Progenitor cell of endocrine pancreas (in vitro differentiated cells): ENCODE results near the gene ZNF385B. TPM values are rescaled to one million over a fixed set of nuclear protein-coding genes. Genes with fewer than 3 reads are reported as not detected.

ENCODE experiments used
- DNase-seq: peaks from one replicate; pipeline ENCODE4 v3.0.0; 2021; ENCODE audit warnings: low spot score; ENCODE audit not compliant: unreplicated experiment
- H3K27ac Mint-ChIP-seq: 2 replicates; pipeline ENCODE4 v1.8.0; 2021; ENCODE audit warnings: mild to moderate bottlenecking, moderate library complexity, mixed read lengths
- H3K27me3 Mint-ChIP-seq: 2 replicates; pipeline ENCODE4 v1.8.0; 2021; ENCODE audit warnings: mixed read lengths
- H3K36me3 Mint-ChIP-seq: 2 replicates; pipeline ENCODE4 v1.8.0; 2022; ENCODE audit warnings: mixed read lengths; ENCODE audit not compliant: insufficient read depth
- H3K4me1 Mint-ChIP-seq: 2 replicates; pipeline ENCODE4 v1.8.0; 2021; ENCODE audit warnings: low read depth, mixed read lengths
- H3K4me3 Mint-ChIP-seq: 2 replicates; pipeline ENCODE4 v1.8.0; 2021; ENCODE audit warnings: low read depth, mild to moderate bottlenecking, moderate library complexity, mixed read lengths
- H3K9me3 Mint-ChIP-seq: 2 replicates; pipeline ENCODE4 v1.8.0; 2021; ENCODE audit warnings: low read depth, mixed read lengths
- total RNA-seq: library from RNA; stranded (reverse); gene quantifications from 2 replicates; pipeline ENCODE4 v1.2.1, GENCODE V29; 2021
- TF ChIP-seq, protein P1 (sequence below): fragments of 200-600 bp; sonication (generic); IDR thresholded peaks from one replicate; pipeline ENCODE4 v1.5.0; 2021; ENCODE audit warnings: antibody characterized with exemption, mild to moderate bottlenecking; ENCODE audit not compliant: unreplicated experiment

ZNF385B gene
- total RNA-seq, 1 donor from 2014 or later = 4.9 TPM

DNA sequence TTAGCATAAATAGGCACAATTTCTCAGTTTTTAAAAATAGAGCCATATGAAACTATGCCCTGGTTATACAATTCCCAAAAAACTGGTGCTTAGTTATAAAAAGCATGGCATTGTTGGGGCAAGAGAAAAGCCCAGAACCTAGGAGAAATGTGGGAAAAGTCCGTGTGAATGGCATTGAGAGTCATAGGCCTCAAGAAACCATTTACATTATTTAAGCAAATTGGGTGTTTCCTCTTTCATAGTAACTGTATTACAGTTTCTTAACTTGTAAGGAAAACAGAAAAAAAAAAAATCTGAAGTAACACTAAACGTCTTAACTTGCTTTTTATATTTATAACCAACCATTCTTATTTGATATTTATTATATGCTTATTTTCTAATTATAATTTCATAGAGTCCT lies 425.8 kb downstream of the ZNF385B start:
- Mint-ChIP-seq H3K4me3 (no peak overlapping the region), H3K9me3 (no peaks in the 10 kb centered on the region), H3K4me1 (no peaks in the 10 kb centered on the region), H3K27ac (no peak overlapping the region), H3K36me3 (no peaks in the 10 kb centered on the region), H3K27me3 (no peaks in the 10 kb centered on the region)
- DNase-seq = no peak
- TF ChIP-seq, protein P1, sequence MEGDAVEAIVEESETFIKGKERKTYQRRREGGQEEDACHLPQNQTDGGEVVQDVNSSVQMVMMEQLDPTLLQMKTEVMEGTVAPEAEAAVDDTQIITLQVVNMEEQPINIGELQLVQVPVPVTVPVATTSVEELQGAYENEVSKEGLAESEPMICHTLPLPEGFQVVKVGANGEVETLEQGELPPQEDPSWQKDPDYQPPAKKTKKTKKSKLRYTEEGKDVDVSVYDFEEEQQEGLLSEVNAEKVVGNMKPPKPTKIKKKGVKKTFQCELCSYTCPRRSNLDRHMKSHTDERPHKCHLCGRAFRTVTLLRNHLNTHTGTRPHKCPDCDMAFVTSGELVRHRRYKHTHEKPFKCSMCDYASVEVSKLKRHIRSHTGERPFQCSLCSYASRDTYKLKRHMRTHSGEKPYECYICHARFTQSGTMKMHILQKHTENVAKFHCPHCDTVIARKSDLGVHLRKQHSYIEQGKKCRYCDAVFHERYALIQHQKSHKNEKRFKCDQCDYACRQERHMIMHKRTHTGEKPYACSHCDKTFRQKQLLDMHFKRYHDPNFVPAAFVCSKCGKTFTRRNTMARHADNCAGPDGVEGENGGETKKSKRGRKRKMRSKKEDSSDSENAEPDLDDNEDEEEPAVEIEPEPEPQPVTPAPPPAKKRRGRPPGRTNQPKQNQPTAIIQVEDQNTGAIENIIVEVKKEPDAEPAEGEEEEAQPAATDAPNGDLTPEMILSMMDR = no peak

DNA sequence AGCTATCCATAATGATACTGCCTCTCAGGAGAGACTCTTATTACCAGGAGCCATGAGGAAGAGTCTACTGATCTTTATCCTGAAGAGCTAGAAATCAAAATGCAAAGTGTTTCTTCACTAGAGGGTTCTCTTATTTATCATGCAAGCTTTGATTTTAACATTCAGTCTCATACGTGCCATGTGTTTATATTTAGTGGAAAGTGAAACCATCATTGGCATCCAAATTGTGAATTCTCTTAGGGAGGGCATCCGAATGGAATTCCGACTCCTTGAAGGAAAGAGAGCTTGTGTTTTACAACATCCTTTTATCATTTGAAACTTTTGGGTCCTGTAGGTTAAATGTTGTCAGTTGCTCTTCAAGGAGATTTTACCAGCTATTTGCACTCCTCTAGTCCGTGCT lies 426.4 kb downstream of the ZNF385B start:
- H3K27ac Mint-ChIP-seq = no peak overlapping the region
- H3K27me3 Mint-ChIP-seq = no peaks in the 10 kb centered on the region
- no peaks in the 10 kb centered on the region for H3K9me3 Mint-ChIP-seq
- H3K4me3 Mint-ChIP-seq = no peak overlapping the region
- TF ChIP-seq, protein P1 = no peak
- H3K36me3 Mint-ChIP-seq = no peaks in the 10 kb centered on the region
- H3K4me1 Mint-ChIP-seq = no peaks in the 10 kb centered on the region
- no peak for DNase-seq

DNA sequence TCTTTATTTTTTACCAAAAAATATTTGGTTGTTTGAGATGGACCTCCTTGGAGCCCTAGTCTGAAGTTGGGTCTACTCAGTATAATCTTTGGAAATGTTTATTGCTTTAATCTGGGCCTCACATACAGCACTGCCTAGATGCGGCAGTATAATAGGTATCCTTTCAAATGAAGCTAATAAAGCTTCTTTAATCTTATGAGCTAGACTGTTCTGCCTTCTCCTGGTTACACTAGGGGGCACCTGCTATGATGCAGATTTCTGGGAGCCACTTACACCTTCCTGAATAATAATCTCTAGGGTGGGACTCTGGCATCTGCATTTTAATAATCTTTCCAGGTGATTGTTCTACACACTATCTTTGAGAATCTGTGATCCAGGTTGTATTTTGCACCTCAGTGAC lies 427.1 kb downstream of the ZNF385B start:
- TF ChIP-seq, protein P1 = no peak
- peaks cover 4% of the 10 kb centered on the region for H3K27me3 Mint-ChIP-seq
- H3K9me3 Mint-ChIP-seq = no peaks in the 10 kb centered on the region
- H3K4me1 Mint-ChIP-seq = no peaks in the 10 kb centered on the region
- H3K36me3 Mint-ChIP-seq = no peaks in the 10 kb centered on the region
- H3K27ac Mint-ChIP-seq = no peak overlapping the region
- H3K4me3 Mint-ChIP-seq = no peak overlapping the region
- no peak for DNase-seq

DNA sequence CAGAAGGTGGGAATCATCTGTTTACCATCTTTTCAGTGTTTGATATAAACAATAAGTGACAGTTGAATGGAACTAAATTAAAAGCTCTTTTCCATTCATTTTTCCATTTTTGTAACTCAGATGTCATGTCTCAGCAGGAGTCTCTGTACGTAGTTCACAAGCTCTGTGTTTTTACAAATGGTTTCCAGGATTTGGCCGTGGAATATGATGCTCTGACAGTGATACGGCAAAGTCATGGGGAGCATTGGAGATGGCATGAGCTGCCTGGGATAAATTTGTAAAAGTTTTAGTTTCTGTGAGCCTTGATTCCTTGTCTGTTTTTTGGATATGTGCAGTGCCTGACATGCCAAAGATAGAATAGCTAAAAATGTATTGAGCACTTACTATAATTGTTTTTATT lies 428.7 kb downstream of the ZNF385B start:
- TF ChIP-seq, protein P1 = no peak
- Mint-ChIP-seq H3K4me3 (no peak overlapping the region), H3K36me3 (no peaks in the 10 kb centered on the region), H3K27me3 (peaks cover 15% of the 10 kb centered on the region), H3K4me1 (peaks cover 1% of the 10 kb centered on the region), H3K27ac (no peak overlapping the region), H3K9me3 (no peaks in the 10 kb centered on the region)
- no peak for DNase-seq

DNA sequence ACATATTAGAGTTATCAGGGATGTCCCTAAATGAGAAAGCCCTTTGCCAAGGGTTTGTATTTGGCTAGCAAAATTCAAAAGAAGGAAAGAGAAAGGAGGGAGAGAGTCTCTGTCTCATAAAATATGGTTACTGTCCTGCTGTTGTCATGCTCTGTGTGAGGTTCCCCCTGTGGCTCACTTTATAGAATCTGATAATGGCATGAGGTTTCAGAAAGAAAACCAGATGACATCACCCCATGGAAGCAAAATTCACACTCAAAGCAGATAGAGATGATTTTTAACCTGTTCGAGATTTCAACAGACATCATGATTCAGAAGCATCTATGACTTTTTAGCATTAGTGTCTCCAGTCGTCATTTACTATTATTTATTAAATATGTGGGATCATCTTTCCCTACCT lies 431.8 kb downstream of the ZNF385B start:
- no peak for DNase-seq
- no peaks in the 10 kb centered on the region for H3K36me3 Mint-ChIP-seq
- H3K27me3 Mint-ChIP-seq = peaks cover 15% of the 10 kb centered on the region
- no peak overlapping the region for H3K4me3 Mint-ChIP-seq
- no peak overlapping the region for H3K27ac Mint-ChIP-seq
- TF ChIP-seq, protein P1 = no peak
- H3K9me3 Mint-ChIP-seq = no peaks in the 10 kb centered on the region
- peaks cover 1% of the 10 kb centered on the region for H3K4me1 Mint-ChIP-seq
